Kasumi-1 (cell line): ENCODE measurements around the gene IQCH.

Source experiments
- DNase-seq, 2 experiments: peaks; one replicate each; lab custom pipeline; 2025; lab: John Stamatoyannopoulos, UW

Gene IQCH

DNA sequence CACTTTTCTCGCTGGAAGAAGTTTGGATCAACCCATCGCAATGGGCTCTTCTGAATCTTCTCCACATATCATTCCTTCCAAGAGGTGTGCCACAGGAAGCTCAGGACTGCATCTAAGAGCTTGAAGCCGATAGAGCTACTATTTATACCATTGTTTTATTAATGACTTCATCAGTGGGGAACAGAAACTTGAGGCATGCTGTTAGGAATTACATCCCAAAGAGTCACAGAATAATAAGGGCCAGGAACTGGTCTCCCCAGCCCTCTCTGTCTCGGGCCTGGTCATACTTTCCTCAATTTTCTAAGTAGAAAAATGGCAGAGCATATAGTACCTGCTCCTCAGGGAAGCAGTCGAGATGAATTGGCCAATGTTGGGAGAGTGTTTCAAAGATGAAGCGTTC, 249.5 kb downstream of the IQCH start:
- no peak for DNase-seq

DNA sequence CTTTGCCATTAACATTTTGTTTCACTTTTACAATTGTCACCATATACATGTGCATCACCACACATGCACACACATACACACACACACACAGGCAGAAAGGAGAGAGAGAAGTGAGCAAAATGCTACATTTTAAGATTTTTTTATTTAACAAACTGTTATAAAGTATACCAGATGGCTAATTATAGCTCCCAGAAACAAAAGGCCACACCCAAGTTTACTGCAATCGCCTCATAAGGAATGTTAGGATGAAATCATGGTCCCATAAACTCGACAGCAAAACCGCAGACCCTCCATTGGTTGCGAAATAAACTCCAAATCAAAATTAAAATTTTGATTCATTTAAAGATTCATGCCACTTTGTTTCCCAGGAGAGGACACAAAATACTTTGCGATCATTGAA, 250.2 kb downstream of the IQCH start:
- no peak for DNase-seq

DNA sequence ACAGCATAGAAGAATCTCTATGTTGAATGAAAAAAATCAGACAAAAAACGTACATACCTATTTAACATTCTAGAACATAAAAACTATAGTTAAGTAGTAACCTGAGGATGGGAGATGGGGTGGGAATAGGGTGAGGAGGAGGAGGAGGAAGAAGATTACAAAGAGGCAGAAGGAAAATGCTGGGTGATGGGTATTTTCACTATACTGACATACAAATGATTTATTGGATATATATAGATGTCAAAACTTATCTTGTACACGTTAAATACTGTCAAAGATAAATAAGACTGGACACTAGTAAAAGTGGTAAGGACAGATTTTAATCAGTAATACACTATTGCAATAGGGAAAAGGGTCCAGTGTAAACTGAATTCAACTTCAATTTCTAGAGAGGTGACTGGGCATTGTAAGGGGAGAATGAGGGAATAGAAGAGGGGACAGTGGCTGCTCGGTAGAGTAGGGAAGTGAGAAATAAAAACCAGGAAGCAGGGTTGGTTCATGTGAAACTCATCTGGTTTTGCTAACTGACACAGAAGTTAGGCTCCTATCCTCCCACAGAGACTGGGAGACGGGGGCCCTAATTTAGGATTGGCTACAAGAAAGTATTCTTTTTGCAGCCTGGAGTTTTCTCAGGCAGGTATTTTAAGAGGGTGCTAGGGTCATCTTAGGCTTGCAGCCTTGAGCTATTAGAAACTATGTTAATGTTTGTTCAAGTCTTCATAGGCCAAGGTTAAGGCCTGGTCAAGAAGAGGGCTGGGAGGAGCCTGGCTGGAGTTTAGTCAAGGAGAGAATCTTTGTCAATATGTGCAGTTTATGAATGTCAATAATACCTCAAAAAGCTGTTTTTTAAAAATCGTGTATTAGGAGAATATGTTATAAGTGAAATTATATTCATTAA, 251.3 kb downstream of the IQCH start:
- DNase-seq: peak; percentile 13 to 21

DNA sequence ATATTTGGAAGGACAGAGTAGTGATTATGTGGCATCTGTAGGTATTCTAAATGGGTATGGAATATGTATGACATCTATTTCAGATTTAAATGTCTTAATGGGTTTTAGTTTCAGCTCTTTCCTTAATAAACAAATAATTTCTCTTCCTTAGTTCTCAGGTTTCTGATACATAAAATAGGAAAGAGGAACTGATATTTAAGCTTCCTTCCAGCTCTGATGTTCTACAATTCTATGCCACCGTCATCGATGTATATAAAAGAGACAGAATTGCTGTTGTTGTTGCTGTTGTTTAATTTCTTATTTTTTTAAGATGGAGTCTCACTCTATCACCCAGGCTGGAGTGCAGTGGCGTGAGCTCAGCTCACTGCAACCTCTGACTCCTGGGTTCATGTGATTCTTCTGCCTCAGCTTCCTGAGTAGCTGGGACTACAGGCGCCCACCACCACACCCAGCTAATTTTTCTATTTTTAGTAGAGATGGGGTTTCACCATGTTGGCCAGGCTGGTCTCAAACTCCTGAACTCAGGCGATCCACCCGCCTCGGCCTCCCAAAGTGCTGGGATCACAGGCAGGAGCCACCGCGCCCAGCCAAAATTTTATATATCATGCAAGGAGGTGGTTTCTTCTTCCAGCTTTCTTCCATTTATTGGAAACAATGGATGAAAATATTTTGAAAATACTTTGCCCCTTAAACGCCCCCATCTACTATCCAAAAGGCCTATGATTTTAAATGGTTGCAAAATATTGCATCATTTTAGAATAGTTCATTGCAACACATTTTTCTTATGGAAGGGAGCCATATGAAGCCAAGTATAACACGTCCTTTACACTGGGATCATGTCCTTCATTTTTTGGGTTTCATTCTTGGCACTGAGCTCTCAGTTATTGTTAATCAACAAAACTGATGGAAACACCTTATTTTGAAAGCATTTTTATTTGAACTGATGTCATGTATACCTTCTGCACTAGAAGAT, 252.5 kb downstream of the IQCH start:
- DNase-seq: peak; percentile 12 to 50

DNA sequence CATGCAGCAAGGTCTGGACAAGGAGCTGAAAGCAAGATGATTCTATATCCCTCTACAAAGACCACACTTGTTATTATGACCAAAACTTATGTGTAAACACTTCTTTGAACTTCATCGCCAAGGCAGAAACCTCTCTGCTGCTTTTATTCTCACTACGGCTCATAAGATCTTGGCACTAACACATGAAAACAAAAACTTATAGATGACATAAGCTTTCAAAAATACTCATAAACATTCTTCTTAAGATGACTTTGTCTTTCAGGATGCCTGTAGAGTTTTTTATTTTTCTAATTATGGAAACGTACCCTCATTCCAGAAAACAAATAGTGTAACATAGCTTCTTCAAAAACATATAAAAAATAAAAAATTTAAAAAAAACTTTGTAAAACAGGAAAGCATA, 253.8 kb downstream of the IQCH start:
- DNase-seq: no peak

DNA sequence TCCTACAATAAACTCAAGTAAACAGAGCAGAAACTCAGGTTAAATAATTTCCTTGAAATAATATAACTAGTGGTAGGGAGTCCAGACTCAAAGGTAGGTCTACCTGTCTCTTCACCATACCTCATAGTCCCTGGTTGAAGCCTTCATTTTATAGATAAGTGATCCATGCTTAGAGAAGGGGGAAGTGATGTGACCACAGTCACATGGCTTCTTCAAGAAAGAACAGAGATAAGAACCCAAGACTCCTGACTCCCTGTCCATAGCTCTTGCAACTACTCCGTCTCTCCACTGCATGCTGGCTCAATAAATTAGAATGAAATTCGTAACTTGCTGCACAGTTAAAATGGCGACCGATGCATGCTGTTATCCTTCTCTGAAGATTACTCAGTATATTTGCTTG, 255.3 kb downstream of the IQCH start:
- peak in 1 of 2 experiments; percentile 24 for DNase-seq

DNA sequence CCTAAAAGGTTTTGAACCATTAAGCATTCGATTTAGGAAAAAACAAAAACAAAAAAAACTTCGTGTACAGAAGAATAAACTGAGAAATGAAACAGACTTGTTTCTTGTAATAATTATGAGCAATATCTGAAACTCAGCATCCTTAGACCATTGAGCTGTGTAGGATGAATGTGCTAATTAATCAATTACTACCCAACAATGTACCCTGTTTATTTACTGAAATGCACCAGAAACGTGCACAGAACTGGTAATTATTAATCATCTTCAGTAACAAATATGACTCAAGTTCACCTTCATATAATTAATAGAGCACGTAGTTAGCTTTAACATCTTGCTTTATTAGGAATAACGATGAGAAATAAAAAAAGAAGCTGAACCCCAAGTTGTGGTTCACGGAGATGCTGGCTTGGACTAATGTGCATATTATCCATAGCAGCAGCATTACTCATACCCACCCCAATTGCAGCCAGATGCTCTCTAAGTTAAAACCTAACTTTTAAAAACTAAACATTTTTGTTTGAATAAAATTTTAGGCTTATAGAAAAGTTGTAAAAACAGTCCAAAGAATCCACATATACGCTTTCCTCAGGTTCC, 256.1 kb downstream of the IQCH start:
- no peak for DNase-seq

DNA sequence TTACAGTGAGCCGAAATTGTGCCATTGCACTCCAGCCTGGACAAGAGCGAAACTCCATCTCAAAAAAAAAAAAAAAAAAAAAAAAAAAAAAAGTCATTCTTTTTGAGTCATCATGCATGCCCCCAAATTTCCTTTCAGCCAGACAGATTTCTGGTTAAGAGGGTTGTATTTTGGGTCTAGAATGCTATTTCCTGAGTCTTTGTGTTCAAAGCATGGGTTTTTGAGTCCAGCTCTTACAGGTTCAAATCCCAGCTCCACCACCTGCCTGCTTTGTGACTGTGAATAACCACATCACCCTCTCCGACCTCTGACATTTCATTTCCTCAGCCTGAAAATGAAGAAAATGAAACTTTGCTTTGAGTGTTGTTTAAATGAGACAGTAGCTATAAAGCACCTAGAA, 257.0 kb downstream of the IQCH start:
- no peak for DNase-seq

DNA sequence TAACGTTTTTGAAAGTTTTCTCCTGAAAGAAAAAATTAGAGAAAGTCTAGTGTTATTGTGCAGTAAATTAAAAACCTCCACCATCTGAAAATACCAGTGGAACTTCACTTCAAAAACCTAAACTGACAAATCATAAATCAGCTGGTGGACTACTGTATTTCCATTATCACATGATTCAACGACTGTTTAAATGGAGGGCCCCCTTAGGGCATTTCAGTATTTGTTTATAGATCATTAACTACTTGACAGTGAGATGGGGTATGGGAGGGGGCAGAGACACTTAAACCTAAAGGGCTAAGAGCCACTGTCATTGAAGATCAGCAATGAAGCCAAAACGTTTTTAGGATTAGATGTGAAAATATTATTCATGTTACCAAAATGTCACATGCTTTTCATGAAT, 257.6 kb downstream of the IQCH start:
- no peak for DNase-seq

DNA sequence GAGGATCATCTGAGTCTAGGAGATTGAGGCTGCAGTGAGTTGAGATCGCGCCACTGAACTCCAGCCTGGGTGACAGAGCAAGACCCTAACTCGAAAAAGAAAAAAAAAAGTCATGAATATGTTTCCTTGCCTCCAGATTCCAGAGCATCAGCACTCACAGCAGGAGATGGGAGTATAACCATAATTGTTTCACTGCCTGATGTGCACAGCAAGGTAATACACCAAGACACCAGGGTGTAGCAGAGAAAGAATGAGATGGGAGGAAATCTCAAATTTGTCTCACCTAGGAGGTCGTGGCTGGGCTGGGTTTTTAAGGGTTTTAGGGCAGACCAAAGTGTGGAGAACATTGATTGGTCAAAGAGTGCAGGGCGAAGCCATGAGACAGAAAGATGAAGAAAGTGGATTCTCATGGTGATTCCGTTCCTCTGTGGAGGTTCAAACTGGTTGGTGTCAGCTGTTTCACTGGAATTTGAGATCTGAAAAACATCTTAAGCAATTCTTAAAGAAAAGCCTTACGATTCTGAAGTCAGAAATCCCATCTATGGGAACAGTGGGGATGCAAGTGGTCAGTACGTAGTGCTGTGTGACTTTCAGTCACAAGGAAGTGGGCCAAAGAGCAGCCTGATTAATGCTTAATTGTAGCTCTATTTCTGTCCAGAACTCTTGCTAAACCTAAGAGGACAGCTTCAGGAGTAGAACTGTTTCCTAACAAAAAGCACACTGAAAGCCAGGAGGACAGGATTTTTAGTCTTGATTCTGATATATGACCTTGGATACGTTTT, 258.5 kb downstream of the IQCH start:
- DNase-seq: no peak

DNA sequence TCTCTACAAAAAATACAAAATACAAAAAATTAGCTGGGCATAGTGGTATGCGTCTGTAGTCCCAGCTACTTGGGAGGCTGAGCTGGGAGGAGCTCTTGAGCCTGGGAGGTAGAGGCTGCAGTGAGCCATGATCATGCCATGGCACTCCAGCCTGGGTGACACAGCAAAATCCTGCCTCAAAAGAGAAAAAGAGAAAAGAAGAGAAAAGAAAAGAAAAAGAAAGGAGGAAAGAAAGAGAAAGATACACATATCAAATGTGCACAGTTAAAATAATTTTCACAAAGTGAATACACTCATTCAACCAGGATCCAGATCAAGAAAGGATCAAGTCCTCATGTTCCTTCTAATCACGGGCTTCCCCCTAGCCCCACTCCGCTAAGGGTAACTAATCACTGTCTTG, 260.5 kb downstream of the IQCH start:
- no peak for DNase-seq

DNA sequence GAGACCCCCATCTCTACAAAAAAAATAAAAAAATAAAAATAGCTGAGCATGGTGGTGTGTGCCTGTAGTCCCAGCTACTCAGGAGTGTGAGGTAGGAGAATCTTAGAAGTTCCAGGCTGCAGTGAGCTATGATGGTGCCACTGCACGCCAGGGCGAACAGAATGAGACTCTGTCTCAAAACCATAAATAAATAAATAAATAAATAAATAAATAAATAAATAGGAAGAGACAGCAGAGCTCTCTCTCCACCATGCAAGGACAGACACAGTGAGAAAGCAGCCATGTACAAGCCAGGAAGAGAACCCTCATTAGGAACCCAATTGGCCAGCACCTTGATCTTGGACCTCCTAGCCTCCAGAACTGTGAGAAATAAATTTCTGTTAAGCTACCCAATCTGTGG, 261.0 kb downstream of the IQCH start:
- DNase-seq: no peak

DNA sequence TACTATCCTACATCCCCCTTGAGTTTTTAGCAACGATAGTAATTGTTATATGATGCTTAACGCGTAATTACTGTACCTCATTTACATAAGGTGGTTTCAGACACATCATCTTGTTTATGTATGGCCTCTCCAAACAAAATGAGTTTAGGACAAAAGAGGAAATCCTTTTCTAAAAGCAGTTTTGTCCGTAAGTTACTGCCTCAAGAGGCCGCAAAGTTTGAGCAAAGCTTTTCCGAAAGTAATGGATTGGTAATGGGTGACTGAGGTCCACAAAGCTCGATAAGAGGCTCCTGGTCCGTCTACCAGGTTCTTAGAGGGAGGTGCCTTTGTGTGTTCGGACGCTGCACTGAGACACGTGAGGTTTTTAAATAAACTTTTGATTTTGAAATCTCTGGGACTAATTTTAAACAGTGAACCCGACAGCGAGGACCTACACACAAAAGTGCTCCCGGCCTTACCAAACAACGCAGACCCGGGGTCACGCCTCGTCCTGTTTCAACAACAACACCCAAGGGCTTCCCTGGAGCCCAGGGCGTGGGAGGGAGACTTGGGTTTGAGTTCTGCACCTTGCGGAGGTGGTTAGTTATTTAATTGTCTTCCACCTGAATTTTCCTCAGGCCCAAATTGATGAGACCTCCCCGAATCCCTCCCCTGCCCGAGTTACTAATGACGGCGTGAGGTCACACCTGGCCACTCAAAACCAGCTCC, 265.9 kb downstream of the IQCH start:
- DNase-seq: peak in 1 of 2 experiments; percentile 65

DNA sequence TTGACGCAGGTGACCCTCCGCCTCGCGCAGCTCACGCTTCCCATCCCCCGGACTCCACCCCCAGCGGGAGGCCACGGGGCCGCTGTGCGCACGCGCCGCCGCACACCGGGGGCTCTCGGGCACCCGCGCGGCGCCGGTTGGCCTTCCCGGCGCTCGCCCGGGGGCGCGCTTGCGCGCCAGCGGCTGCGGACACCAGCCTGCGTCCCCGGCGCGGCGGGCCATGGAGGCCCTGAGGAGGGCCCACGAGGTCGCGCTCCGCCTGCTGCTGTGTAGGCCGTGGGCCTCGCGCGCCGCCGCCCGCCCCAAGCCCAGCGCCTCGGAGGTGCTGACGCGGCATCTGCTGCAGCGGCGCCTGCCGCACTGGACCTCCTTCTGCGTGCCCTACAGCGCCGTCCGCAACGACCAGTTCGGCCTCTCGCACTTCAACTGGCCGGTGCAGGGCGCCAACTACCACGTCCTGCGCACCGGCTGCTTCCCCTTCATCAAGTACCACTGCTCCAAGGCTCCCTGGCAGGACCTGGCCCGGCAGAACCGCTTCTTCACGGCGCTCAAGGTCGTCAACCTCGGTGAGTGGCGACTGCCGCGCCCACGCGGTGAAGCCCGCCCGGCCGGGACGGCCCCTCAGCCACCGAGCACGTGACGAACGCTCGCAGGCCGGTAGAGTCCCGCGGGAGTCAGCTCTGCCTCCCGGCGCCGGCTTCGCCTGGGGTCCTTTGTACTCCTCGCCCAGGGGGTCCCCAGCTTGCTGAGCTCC, 266.6 kb downstream of the IQCH start, which contains the start of gene C15orf61:
Gene C15orf61, plus strand, starts transcription at position 103 of the 754 bp plus-strand sequence. Its CDS starts 118 bp downstream, at position 221.
- DNase-seq: peak; percentile 50 to 75

DNA sequence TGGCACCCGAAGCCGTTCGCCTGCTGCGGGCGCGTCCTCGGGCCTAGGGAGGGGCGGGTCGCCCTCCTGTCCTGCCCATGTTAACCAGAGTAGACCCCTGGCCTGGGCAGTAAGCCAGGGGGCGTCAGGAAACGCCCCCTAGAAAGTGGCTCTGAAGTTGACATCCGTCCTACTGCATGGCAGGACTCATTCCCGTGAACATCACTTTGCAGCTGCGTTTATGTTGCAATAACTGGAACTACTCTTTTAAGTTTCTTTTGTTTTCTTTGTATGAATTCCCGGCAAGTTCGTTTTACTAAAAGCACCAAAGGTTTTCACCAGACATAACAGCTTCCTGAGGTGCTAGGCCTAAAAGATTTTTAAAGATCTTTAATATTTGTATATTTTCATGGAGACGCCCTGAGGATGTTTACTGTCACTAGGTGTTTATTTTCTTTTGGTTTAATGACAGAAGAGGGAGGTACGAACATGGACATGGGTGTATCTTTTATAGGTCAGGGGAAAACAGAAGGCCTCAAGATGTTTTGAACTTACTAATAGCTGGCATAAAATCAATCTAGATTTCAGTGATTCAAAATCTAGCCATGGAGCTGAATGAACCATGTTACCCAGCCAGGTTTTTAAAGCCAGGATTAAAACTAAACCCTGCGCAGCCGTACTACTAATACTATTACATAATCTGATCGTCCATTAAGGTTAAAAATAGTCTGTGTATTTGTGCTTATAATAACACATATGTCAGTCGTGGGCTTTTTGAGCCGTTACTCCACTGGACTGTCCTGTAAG, 267.4 kb downstream of the IQCH start:
- DNase-seq: peak; percentile 37 to 59

DNA sequence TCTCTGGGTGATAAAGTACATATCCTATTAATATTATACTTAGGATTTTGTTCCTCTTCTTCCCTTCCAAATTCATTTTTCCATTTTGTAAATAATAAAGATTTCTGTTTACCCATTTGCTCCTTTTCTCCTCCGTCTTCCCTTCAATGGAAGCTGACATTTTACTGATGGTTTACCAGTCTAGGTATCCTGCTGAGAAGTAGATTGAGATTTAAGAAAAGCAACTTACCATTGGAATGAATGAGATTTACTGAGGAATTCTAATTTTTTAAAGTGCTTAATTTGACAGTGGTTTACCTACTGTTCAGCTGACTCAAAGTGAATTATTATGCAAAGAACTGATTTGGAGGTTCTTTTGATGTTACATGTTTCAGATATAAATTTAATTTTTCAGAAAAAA, 268.7 kb downstream of the IQCH start:
- DNase-seq: no peak

DNA sequence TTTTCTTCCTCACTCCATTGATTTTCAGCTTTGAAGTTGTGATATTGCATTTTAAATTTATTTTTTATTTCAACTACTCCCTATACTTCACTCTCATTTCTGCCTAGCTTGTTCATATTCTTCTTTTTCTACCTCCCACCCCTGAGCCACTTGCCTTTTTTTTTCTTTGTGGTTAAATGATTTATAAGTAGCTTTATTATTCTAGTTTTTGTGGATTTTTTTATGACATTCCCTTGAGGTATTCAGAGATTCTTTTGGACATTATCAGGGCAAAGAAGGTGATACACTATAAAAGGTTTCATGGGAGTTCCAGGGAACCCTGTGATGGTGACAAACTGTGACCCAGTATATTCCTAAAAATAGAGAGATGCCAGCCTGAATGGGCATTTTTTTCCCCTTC, 269.6 kb downstream of the IQCH start:
- no peak for DNase-seq

DNA sequence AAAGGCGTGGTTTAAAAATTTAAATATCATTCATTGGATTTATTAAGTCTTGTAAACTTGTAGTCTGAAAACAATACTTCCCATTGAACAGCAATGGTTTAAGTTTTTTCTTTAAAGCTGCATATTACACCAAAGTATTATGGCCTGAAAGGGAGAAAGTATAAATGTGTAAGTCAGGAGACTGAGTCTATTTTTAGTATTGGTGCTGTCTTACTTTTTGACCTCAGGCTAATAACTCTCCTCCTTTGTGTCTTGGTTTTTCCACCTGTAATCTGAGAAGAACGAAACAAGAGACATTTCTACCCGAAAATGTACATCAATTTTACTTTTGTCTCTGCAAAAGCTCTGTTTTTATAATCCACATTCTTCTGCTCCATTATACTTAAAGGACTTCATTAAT, 273.9 kb downstream of the IQCH start:
- DNase-seq: no peak

DNA sequence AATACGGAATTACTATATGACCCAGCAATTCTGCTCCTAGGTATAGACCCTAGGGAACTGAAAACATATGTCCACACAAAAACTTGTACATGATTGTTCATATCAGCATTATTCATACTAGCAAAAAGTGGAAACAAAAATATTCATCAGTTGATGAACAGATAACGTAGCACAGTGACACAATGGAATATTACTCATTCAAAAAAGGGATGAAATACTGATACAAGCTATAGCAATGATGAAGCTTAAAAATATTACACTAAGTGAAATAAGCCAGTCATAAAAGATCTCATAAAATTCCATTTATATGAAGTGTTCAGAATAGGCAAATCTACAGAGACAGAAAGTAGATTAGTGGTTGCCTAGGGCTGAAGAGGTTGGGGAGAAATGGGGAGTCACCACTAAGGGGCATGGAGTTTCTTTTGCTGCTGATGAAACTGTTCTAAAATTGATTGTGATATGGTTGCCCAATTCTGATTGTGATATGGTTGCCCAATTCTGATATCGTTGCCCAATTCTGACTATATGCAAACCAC, 276.9 kb downstream of the IQCH start:
- DNase-seq: no peak
